WTC11 (cell line): ENCODE data around the gene TBC1D1.

Experiments
- JUN ChIP-seq: sonication (generic); formaldehyde crosslinking; IDR thresholded peaks from 2 replicates; pipeline ENCODE4 v1.8.0; 2023; ENCODE audit warnings: mild to moderate bottlenecking, missing genetic modification reagents
- NFATC4 ChIP-seq: fragments of 250-450 bp; sonication (Bioruptor Pico); IDR thresholded peaks from 2 replicates; pipeline ENCODE4 v1.9.0; 2021; ENCODE audit warnings: mild to moderate bottlenecking
- NR2C2 ChIP-seq: sonication (generic); formaldehyde crosslinking; IDR thresholded peaks from 2 replicates; pipeline ENCODE4 v1.8.0; 2022; ENCODE audit warnings: mild to moderate bottlenecking, missing genetic modification reagents
- RELA ChIP-seq: sonication (generic); formaldehyde crosslinking; IDR thresholded peaks from 2 replicates; pipeline ENCODE4 v1.8.1; 2022; ENCODE audit warnings: missing genetic modification reagents, mild to moderate bottlenecking, borderline replicate concordance
- ZNF232 ChIP-seq: sonication (generic); formaldehyde crosslinking; IDR thresholded peaks from 2 replicates; pipeline ENCODE4 v1.8.0; 2022; ENCODE audit warnings: mild to moderate bottlenecking, missing genetic modification reagents
- TF ChIP-seq, protein P1 (sequence below): fragments of 200-600 bp; IDR thresholded peaks from 2 replicates; pipeline ENCODE4 v1.8.0; 2022; ENCODE audit warnings: antibody characterized with exemption
- TF ChIP-seq, protein P2 (sequence below): sonication (generic); formaldehyde crosslinking; IDR thresholded peaks from 2 replicates; pipeline ENCODE4 v1.8.1; 2022; ENCODE audit warnings: mild to moderate bottlenecking, missing genetic modification reagents, moderate library complexity, borderline replicate concordance

DNA sequence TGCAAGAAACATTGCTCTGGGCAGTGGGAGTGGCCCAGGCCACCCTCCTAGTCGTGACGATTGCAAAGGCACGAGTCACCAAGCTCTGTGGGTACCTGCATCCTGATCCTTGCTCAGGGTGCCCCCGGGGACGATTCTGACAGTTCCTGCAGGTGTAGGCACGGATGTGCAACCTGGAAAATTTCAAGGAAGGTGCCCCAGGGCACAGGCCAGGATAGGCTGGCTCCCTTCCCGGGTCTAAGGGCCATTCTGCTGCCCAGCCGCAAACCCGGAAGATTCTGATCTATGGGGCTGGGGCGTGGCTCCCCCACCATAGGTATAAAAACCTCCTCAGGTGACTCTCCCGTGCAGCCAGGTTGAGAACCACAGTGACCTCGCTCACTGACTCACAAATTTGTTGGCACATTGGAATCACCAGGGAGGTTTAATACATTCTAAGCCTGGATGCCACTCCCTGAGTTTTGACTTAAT is 297.8 kb downstream of the TBC1D1 start:
- TF ChIP-seq JUN (CRISPR knock-in tag) (no peak), NFATC4 (CRISPR knock-in tag) (no peak), NR2C2 (CRISPR knock-in tag) (no peak), ZNF232 (CRISPR knock-in tag) (no peak), RELA (CRISPR knock-in tag) (no peak)
- TF ChIP-seq, protein P1, sequence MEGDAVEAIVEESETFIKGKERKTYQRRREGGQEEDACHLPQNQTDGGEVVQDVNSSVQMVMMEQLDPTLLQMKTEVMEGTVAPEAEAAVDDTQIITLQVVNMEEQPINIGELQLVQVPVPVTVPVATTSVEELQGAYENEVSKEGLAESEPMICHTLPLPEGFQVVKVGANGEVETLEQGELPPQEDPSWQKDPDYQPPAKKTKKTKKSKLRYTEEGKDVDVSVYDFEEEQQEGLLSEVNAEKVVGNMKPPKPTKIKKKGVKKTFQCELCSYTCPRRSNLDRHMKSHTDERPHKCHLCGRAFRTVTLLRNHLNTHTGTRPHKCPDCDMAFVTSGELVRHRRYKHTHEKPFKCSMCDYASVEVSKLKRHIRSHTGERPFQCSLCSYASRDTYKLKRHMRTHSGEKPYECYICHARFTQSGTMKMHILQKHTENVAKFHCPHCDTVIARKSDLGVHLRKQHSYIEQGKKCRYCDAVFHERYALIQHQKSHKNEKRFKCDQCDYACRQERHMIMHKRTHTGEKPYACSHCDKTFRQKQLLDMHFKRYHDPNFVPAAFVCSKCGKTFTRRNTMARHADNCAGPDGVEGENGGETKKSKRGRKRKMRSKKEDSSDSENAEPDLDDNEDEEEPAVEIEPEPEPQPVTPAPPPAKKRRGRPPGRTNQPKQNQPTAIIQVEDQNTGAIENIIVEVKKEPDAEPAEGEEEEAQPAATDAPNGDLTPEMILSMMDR: no peak
- TF ChIP-seq, protein P2, sequence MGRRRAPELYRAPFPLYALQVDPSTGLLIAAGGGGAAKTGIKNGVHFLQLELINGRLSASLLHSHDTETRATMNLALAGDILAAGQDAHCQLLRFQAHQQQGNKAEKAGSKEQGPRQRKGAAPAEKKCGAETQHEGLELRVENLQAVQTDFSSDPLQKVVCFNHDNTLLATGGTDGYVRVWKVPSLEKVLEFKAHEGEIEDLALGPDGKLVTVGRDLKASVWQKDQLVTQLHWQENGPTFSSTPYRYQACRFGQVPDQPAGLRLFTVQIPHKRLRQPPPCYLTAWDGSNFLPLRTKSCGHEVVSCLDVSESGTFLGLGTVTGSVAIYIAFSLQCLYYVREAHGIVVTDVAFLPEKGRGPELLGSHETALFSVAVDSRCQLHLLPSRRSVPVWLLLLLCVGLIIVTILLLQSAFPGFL: no peak
